ENCODE measurements around the gene GALNT2. TPM values are rescaled to one million over a fixed set of nuclear protein-coding genes. Genes with fewer than 3 reads are reported as not detected.

GALNT2 gene
- total and polyA plus RNA-seq, 7 donors: 43.7 to 88.7 (median 75.7) TPM

DNA sequence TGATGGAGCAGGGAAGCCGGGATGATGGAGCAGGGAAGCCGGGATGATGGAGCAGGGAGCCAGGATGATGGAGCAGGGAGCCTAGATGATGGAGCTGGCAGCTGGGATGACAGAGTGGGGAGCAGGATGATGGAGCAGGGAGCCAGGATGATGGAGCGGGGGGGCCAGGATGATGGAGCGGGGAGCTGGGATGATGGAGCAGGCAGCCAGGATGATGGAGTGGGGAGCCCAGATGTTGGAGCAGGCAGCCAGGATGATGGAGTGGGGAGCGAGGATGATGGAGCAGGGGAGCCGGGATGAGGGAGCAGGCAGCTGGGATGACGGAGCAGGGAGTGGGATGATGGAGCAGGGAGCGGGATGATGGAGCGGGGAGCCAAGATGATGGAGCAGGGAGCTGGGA is 16.0 kb downstream of the GALNT2 start:
- 98 to 99% (median 98%) methylated on average over 9 of the region's 9 CpGs for WGBS, 3 donors
- no peak overlapping the region for H3K27ac ChIP-seq

DNA sequence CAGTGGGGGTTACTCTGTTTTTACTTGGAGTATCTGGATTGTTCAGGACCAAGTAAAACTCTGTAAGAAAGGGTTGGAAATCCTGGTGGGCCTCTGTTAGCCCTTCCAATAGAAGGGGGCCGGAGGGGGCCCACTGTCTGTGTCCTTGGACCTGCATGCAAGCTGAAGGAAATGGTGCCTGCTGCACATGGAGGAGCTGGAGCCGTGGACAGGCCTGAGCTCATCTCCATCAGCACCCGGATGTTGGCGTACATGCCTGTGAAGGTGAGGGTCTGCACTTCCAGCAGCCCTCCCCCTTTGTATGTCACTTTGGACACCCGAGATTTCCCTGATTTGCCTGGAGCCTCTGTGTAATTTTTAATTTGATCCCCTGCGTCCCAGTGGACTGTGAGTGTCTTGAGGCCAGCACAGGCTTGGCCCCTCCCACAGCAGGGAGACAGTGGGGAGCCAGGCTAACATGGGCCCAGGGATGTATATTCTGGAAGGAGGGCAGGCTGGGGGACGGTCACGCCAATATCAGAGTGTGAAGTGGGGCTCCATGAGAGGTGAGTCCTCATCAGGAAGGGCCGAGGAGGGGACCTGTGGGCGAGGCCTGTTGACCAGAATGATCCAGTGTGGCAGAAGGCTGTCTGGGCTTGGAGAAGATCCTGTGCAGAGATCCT is 16.8 kb downstream of the GALNT2 start:
- Histone ChIP-seq H3K27ac (peak overlapping the region; percentile 87), H3K4me1 (peaks cover 76% of the 10 kb centered on the region), H3K36me3 (ENCODE audit: insufficient read depth in 1 of 2, low read depth in 1 of 2) (no peaks in the 10 kb centered on the region), H3K9me3 (no peaks in the 10 kb centered on the region), H3K27me3 (ENCODE audit: insufficient read depth in 3 of 3, low read length in 2 of 3) (no peaks in the 10 kb centered on the region), H3K4me3 (no peak overlapping the region)
- intact Hi-C loops (cut with DNase I): no loop called here
- TF ChIP-seq, protein P1, sequence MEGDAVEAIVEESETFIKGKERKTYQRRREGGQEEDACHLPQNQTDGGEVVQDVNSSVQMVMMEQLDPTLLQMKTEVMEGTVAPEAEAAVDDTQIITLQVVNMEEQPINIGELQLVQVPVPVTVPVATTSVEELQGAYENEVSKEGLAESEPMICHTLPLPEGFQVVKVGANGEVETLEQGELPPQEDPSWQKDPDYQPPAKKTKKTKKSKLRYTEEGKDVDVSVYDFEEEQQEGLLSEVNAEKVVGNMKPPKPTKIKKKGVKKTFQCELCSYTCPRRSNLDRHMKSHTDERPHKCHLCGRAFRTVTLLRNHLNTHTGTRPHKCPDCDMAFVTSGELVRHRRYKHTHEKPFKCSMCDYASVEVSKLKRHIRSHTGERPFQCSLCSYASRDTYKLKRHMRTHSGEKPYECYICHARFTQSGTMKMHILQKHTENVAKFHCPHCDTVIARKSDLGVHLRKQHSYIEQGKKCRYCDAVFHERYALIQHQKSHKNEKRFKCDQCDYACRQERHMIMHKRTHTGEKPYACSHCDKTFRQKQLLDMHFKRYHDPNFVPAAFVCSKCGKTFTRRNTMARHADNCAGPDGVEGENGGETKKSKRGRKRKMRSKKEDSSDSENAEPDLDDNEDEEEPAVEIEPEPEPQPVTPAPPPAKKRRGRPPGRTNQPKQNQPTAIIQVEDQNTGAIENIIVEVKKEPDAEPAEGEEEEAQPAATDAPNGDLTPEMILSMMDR (IDR thresholded peaks at IDR 0.05): no peak
- ATAC-seq (peak; percentile 7 to 22 (median 12)), DNase-seq (no peak)
- WGBS, 3 donors: 69 to 80% (median 73%) methylated on average over 10 of the region's 10 CpGs

More for the DNA sequence above, 16.0 kb downstream of the GALNT2 start:
- intact Hi-C loops (cut with DNase I): no loop called here
- no peaks in the 10 kb centered on the region for H3K9me3 ChIP-seq
- no peak for DNase-seq
- TF ChIP-seq, protein P1 (IDR thresholded peaks at IDR 0.05): no peak
- H3K4me3 ChIP-seq: no peak overlapping the region
- no peaks in the 10 kb centered on the region for H3K27me3 ChIP-seq (ENCODE audit: insufficient read depth in 3 of 3, low read length in 2 of 3)
- ATAC-seq: no peak
- H3K36me3 ChIP-seq (ENCODE audit: insufficient read depth in 1 of 2, low read depth in 1 of 2): no peaks in the 10 kb centered on the region
- H3K4me1 ChIP-seq: peaks cover 79% of the 10 kb centered on the region

DNA sequence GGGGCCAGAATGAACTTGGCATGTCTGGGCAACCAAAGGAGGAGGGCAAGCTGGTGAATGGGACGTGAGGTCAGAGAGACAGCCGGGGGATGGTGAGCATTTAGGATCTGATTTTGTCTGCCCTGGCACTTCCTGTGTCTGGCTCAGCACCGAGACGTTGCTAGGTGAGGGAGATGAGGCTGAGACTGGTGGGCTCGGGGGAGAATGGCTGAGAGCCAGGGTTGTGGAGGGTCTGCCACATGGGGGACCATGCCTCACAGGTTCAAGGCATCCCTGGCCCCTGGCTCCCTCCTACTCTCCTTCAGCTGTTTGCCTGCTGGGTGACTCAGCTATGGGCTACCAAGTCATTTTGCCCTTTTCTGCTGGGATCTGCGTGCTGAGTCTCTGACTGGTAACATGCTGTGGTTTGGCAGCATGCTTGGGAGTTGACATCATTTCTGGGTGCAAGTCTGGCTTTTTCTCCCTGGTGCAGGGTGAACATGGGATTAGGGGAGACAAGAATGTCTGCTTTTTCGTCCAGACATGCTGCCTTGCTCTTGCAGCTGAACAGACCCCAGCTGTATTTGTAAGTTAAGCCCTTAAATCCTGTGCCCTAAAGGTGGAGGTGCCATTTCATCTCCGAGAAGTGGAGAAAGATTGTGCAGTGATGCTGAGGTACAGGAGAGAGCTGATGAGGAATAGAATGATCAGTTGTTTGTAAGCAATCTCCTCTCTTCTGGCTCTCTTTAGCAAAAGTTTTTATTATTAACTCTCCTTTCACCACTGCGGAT is 17.6 kb downstream of the GALNT2 start:
- TF ChIP-seq, protein P1 (IDR thresholded peaks at IDR 0.05): no peak
- ATAC-seq (peak; percentile 81 to 91 (median 88)), DNase-seq (peak; percentile 63)
- Histone ChIP-seq H3K27me3 (ENCODE audit: insufficient read depth in 3 of 3, low read length in 2 of 3) (no peaks in the 10 kb centered on the region), H3K9me3 (no peaks in the 10 kb centered on the region), H3K36me3 (ENCODE audit: insufficient read depth in 1 of 2, low read depth in 1 of 2) (peaks cover 0 to 4% of the 10 kb centered on the region in 2 donors), H3K4me1 (peaks cover 69% of the 10 kb centered on the region), H3K4me3 (no peak overlapping the region), H3K27ac (peak overlapping the region; percentile 87)
- intact Hi-C loops (cut with DNase I): no loop called here
- WGBS, 3 donors: 44 to 53% (median 47%) methylated on average over 9 of the region's 9 CpGs

DNA sequence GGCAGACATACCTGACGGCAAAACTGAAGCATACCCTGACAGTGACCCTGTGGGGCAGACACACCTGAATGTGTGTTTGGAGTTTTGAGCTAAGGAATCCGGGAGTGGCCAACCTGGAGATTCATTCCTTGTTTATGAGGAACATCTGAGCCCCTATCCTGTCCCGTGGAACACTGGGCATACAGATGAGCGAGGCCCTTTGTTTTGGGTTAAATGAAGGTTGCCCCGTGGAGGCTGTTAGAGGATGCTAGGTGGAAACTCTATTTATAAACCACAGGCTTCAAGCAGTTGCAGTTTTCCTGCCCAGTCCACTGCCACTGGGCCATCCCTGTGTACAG is 18.1 kb downstream of the GALNT2 start:
- H3K27ac ChIP-seq: peak overlapping the region; percentile 87
- no peaks in the 10 kb centered on the region for H3K9me3 ChIP-seq
- ATAC-seq: no peak
- intact Hi-C loops (cut with DNase I): no loop called here
- TF ChIP-seq, protein P1 (IDR thresholded peaks at IDR 0.05): no peak
- peaks cover 0 to 6% of the 10 kb centered on the region in 2 donors for H3K36me3 ChIP-seq (ENCODE audit: insufficient read depth in 1 of 2, low read depth in 1 of 2)
- 73 to 87% (median 77%) methylated on average over 5 of the region's 5 CpGs for WGBS, 3 donors
- H3K27me3 ChIP-seq (ENCODE audit: insufficient read depth in 3 of 3, low read length in 2 of 3): no peaks in the 10 kb centered on the region
- H3K4me3 ChIP-seq: no peak overlapping the region
- DNase-seq: no peak
- H3K4me1 ChIP-seq: peaks cover 66% of the 10 kb centered on the region

Measured in psoas muscle (tissue), 8 donors.